Kidney (tissue), 14 donors: Measurements from ENCODE around the gene SUSD4. TPM values are rescaled to one million over a fixed set of nuclear protein-coding genes. Genes with fewer than 3 reads are reported as not detected.

ENCODE experiments used
- DNase-seq, 5 donors: peaks; one replicate each; pipeline ENCODE4 v3.0.0-alpha.2; 2013 to 2020
- FAIRE-seq: peaks from 2 replicates; lab custom pipeline; 2012; peaks lifted over from hg19 to GRCh38; lab: Jason Lieb, UNC
- H3K27ac ChIP-seq, 2 donors: one replicate each; pipeline ENCODE4 v1.7.0; 2013; ENCODE audit warnings: low read depth in 2 of 2, low read length in 2 of 2, inconsistent platforms in 1 of 2
- H3K27me3 ChIP-seq: one replicate; pipeline ENCODE4 v1.7.1; 2013; ENCODE audit warnings: low read length, inconsistent platforms; ENCODE audit not compliant: control insufficient read depth, insufficient read depth
- H3K36me3 ChIP-seq, 3 donors: one replicate each; pipeline versions ENCODE4 v1.7.0 to v1.7.1; 2013; ENCODE audit warnings: low read length in 3 of 3, control low read depth in 1 of 3, inconsistent platforms in 1 of 3; ENCODE audit not compliant: insufficient read depth in 3 of 3, control insufficient read depth in 2 of 3
- H3K4me1 ChIP-seq, 3 donors: one replicate each; pipeline versions ENCODE4 v1.7.0 to v1.7.1; 2013; ENCODE audit warnings: low read length in 3 of 3, inconsistent platforms in 1 of 3, low read depth in 1 of 3; ENCODE audit not compliant: control insufficient read depth in 2 of 3, insufficient read depth in 2 of 3
- H3K4me3 ChIP-seq, 3 donors: one replicate each; pipeline versions ENCODE4 v1.7.0 to v1.8.1; 2013; ENCODE audit warnings: low read length in 3 of 3, control low read depth in 1 of 3, inconsistent platforms in 1 of 3
- H3K9ac ChIP-seq, 3 donors: one replicate each; pipeline versions ENCODE4 v1.7.0 to v1.7.1; 2013; ENCODE audit warnings: low read length in 3 of 3, control low read depth in 1 of 3, inconsistent platforms in 1 of 3
- H3K9me3 ChIP-seq, 3 donors: one replicate each; pipeline versions ENCODE4 v1.7.0 to v1.7.1; 2013; ENCODE audit warnings: low read length in 3 of 3, control low read depth in 1 of 3, inconsistent platforms in 1 of 3; ENCODE audit not compliant: control insufficient read depth in 2 of 3, insufficient read depth in 1 of 3
- CTCF ChIP-seq: IDR thresholded peaks from 3 replicates; pipeline ENCODE4 v1.5.1; 2012; ENCODE audit warnings: mild to moderate bottlenecking, moderate library complexity, borderline replicate concordance; ENCODE audit not compliant: insufficient read depth; ENCODE audit errors: extremely low read depth
- intact Hi-C: fragments of 100-400 bp; cut with DNase I; formaldehyde crosslinking; loops from one replicate; pipeline ENCODE4 v1.11.1; 2022
- polyA plus RNA-seq: library from polyadenylated mRNA; stranded (reverse); fragments of 350-450 nt; fragmentation: Illumina TruSeq; extraction: RNeasy Lipid Tissue Mini Kit (QIAGEN cat#74804); gene quantifications from one replicate; pipeline ENCODE4 v1.2.3, GENCODE V29; 2014; ENCODE audit warnings: low read depth, low replicate concordance; ENCODE audit not compliant: insufficient read depth
- total RNA-seq: library from RNA; stranded (reverse); fragmentation: NEBNext Ultra II Directional; extraction: Animal tissue kit (Norgen Biotek cat#: 25700); gene quantifications from one replicate; pipeline ENCODE4 v1.2.1, GENCODE V29; 2021
- donor health status: control.
- donor health status: control.
- donor health status: control.
- donor health status: control.
- donor health status: control.
- donor health status: DM: yes; HTN: yes; CAD: no.
- donor health status: Normal renal cell carcinoma (clear cell type).

Gene SUSD4
- total and polyA plus RNA-seq, 2 donors from 2014 or later: 14.0 to 23.7 TPM

GRCh38 chr1:223355699-223356098 is 8.3 kb downstream of the SUSD4 start:
- Histone ChIP-seq H3K4me3 (no peak overlapping the region), H3K9ac (no peak overlapping the region), H3K36me3 (no peaks in the 10 kb centered on the region), H3K4me1 (no peaks in the 10 kb centered on the region), H3K27ac (no peak overlapping the region), H3K9me3 (no peaks in the 10 kb centered on the region), H3K27me3 (no peaks in the 10 kb centered on the region)
- TF ChIP-seq CTCF: no peak
- intact Hi-C loops: no loop called here
- FAIRE-seq (no peak), DNase-seq (no peak)

GRCh38 chr1:223353939-223354338 is 10.0 kb downstream of the SUSD4 start:
- DNase-seq: no peak
- FAIRE-seq: no peak
- intact Hi-C loops: no loop called here
- Histone ChIP-seq H3K4me3 (no peak overlapping the region), H3K9me3 (no peaks in the 10 kb centered on the region), H3K27me3 (no peaks in the 10 kb centered on the region), H3K4me1 (no peaks in the 10 kb centered on the region), H3K36me3 (no peaks in the 10 kb centered on the region), H3K9ac (no peak overlapping the region), H3K27ac (no peak overlapping the region)
- TF ChIP-seq CTCF: no peak

GRCh38 chr1:223352944-223353343 is 11.0 kb downstream of the SUSD4 start:
- H3K4me1 ChIP-seq: no peaks in the 10 kb centered on the region
- H3K27ac ChIP-seq: no peak overlapping the region
- no peaks in the 10 kb centered on the region for H3K9me3 ChIP-seq
- no peak for FAIRE-seq
- H3K9ac ChIP-seq: no peak overlapping the region
- no peaks in the 10 kb centered on the region for H3K27me3 ChIP-seq
- H3K4me3 ChIP-seq: no peak overlapping the region
- intact Hi-C loops: no loop called here
- DNase-seq: no peak
- no peak for TF ChIP-seq CTCF
- no peaks in the 10 kb centered on the region for H3K36me3 ChIP-seq

GRCh38 chr1:223350361-223350908 is 13.5 kb downstream of the SUSD4 start:
- FAIRE-seq (no peak), DNase-seq (no peak)
- H3K9me3 ChIP-seq: no peaks in the 10 kb centered on the region
- H3K4me3 ChIP-seq: no peak overlapping the region
- intact Hi-C loops: no loop called here
- no peaks in the 10 kb centered on the region for H3K36me3 ChIP-seq
- no peaks in the 10 kb centered on the region for H3K4me1 ChIP-seq
- no peak overlapping the region for H3K27ac ChIP-seq
- no peak overlapping the region for H3K9ac ChIP-seq
- TF ChIP-seq CTCF: no peak
- no peaks in the 10 kb centered on the region for H3K27me3 ChIP-seq
